ENCODE data around the gene MAPK8.

Gene MAPK8

GRCh38 chr10:48448796-48449195, 142.3 kb downstream of the MAPK8 start:
- no peak overlapping the region for H3K4me3 ChIP-seq (ENCODE audit: low read length)

GRCh38 chr10:48449501-48450232, 143.2 kb downstream of the MAPK8 start:
- H3K9me3 ChIP-seq (replicated peaks; ENCODE audit: insufficient read depth, low read length) = no peaks in the 10 kb centered on the region
- H3K36me3 ChIP-seq (replicated peaks; ENCODE audit: insufficient read depth, low read length) = no peaks in the 10 kb centered on the region
- no peaks in the 10 kb centered on the region for H3K27me3 ChIP-seq (replicated peaks; ENCODE audit: insufficient read depth, low read length)
- TF ChIP-seq EZH2phosphoT487 (IDR thresholded peaks at IDR 0.05; ENCODE audit: low read length) (no peak), EZH2 (optimal IDR thresholded peaks at IDR 0.05; ENCODE audit: low read depth, low read length) (no peak), CTCF (IDR thresholded peaks at IDR 0.05; ENCODE audit: low read length) (no peak)
- H3K4me2 ChIP-seq (ENCODE audit: low read depth, low read length) = no peak overlapping the region
- DNase-seq = no peak
- no peaks in the 10 kb centered on the region for H3F3A ChIP-seq (ENCODE audit: insufficient read depth, low read length)
- no peak overlapping the region for H2AFZ ChIP-seq (ENCODE audit: low read length)
- no peaks in the 10 kb centered on the region for H3K9me2 ChIP-seq (replicated peaks; ENCODE audit: insufficient read depth, low read length)
- H3K9ac ChIP-seq (ENCODE audit: low read length) = no peak overlapping the region
- H3K27ac ChIP-seq (ENCODE audit: low read length) = no peak overlapping the region
- H3K4me1 ChIP-seq (ENCODE audit: low read length) = no peaks in the 10 kb centered on the region
- H3K79me2 ChIP-seq (ENCODE audit: low read length) = no peaks in the 10 kb centered on the region
- no peak overlapping the region for H3K4me3 ChIP-seq (ENCODE audit: low read length)
- H4K20me1 ChIP-seq (ENCODE audit: insufficient read depth, low read length) = no peaks in the 10 kb centered on the region

More at GRCh38 chr10:48448796-48449195, 142.3 kb downstream of the MAPK8 start:
- Histone ChIP-seq H3K4me1 (ENCODE audit: low read length) (no peaks in the 10 kb centered on the region), H3K9ac (ENCODE audit: low read length) (no peak overlapping the region), H3K4me2 (ENCODE audit: low read depth, low read length) (no peak overlapping the region), H4K20me1 (ENCODE audit: insufficient read depth, low read length) (no peaks in the 10 kb centered on the region), H3K9me3 (replicated peaks; ENCODE audit: insufficient read depth, low read length) (no peaks in the 10 kb centered on the region), H3K79me2 (ENCODE audit: low read length) (no peaks in the 10 kb centered on the region), H3F3A (ENCODE audit: insufficient read depth, low read length) (no peaks in the 10 kb centered on the region), H3K27ac (ENCODE audit: low read length) (no peak overlapping the region), H3K27me3 (replicated peaks; ENCODE audit: insufficient read depth, low read length) (no peaks in the 10 kb centered on the region), H3K9me2 (replicated peaks; ENCODE audit: insufficient read depth, low read length) (no peaks in the 10 kb centered on the region), H2AFZ (ENCODE audit: low read length) (no peak overlapping the region), H3K36me3 (replicated peaks; ENCODE audit: insufficient read depth, low read length) (no peaks in the 10 kb centered on the region)
- TF ChIP-seq EZH2 (optimal IDR thresholded peaks at IDR 0.05; ENCODE audit: low read depth, low read length) = no peak
- no peak for TF ChIP-seq CTCF (IDR thresholded peaks at IDR 0.05; ENCODE audit: low read length)
- no peak for TF ChIP-seq EZH2phosphoT487 (IDR thresholded peaks at IDR 0.05; ENCODE audit: low read length)
- DNase-seq = no peak

- Histone ChIP-seq H3K36me3 (replicated peaks; ENCODE audit: insufficient read depth, low read length) (no peaks in the 10 kb centered on the region), H3K9me3 (replicated peaks; ENCODE audit: insufficient read depth, low read length) (no peaks in the 10 kb centered on the region), H3K79me2 (ENCODE audit: low read length) (no peaks in the 10 kb centered on the region), H2AFZ (ENCODE audit: low read length) (no peak overlapping the region), H3K27me3 (replicated peaks; ENCODE audit: insufficient read depth, low read length) (no peaks in the 10 kb centered on the region), H3K4me2 (ENCODE audit: low read depth, low read length) (no peak overlapping the region), H3K9ac (ENCODE audit: low read length) (no peak overlapping the region), H3F3A (ENCODE audit: insufficient read depth, low read length) (no peaks in the 10 kb centered on the region), H3K4me3 (ENCODE audit: low read length) (no peak overlapping the region), H4K20me1 (ENCODE audit: insufficient read depth, low read length) (no peaks in the 10 kb centered on the region), H3K27ac (ENCODE audit: low read length) (no peak overlapping the region), H3K4me1 (ENCODE audit: low read length) (no peaks in the 10 kb centered on the region), H3K9me2 (replicated peaks; ENCODE audit: insufficient read depth, low read length) (no peaks in the 10 kb centered on the region)
- TF ChIP-seq EZH2 (optimal IDR thresholded peaks at IDR 0.05; ENCODE audit: low read depth, low read length) (no peak), CTCF (IDR thresholded peaks at IDR 0.05; ENCODE audit: low read length) (no peak), EZH2phosphoT487 (IDR thresholded peaks at IDR 0.05; ENCODE audit: low read length) (no peak)
- DNase-seq = no peak
These were observed 143.8 kb downstream of the MAPK8 start for GRCh38 chr10:48450233-48450740.

All from MM.1S (cell line).